Measurements from ENCODE around the gene LATS2.

The LATS2 gene

GRCh38 chr13:21060338-21061028 lies 903 bp downstream of the LATS2 start:
- peaks cover 0 to 5% (median 0%) of the 10 kb centered on the region in 3 donors for H3K36me3 ChIP-seq
- peaks cover 0 to 58% (median 40%) of the 10 kb centered on the region in 4 donors for H3K4me1 ChIP-seq
- H3K9me3 ChIP-seq = no peaks in the 10 kb centered on the region
- peak; percentile 49 to 78 for DNase-seq
- no peak for TF ChIP-seq CTCF (IDR thresholded peaks at IDR 0.05)
- H3K27ac ChIP-seq = peak overlapping the region; percentile 97 to 100
- H3K27me3 ChIP-seq = no peaks in the 10 kb centered on the region
- intact Hi-C loops (cut with DNase I; ENCODE audit: low total_unique reads) = loop anchor here (5.0 to 10.0 kb wide), 3 partner anchors 43 to 116 kb away; partner anchors contain the start of genes MRPL57 and SKA3
- H3K4me3 ChIP-seq = peak overlapping the region; percentile 90 to 97

GRCh38 chr13:21059641-21060337 lies 1.6 kb downstream of the LATS2 start:
- no peak for DNase-seq
- Histone ChIP-seq H3K4me1 (peaks cover 0 to 59% (median 44%) of the 10 kb centered on the region in 4 donors), H3K9me3 (no peaks in the 10 kb centered on the region), H3K36me3 (peaks cover 0 to 5% (median 0%) of the 10 kb centered on the region in 3 donors), H3K4me3 (peak overlapping the region; percentile 90 to 97), H3K27ac (peak overlapping the region; percentile 97 to 100), H3K27me3 (no peaks in the 10 kb centered on the region)
- no peak for TF ChIP-seq CTCF (IDR thresholded peaks at IDR 0.05)
- intact Hi-C loops (cut with DNase I; ENCODE audit: low total_unique reads) = loop anchor here (5.0 to 10.0 kb wide), 3 partner anchors 42 to 115 kb away; partner anchors contain the start of genes MRPL57 and SKA3

- Histone ChIP-seq H3K27ac (peak overlapping the region in 1 of 2 donors; percentile 7), H3K4me3 (no peak overlapping the region)
- TF ChIP-seq CTCF (IDR thresholded peaks at IDR 0.05) = no peak
These were observed 3.0 kb downstream of the LATS2 start for GRCh38 chr13:21058361-21058760.

GRCh38 chr13:21055511-21056045 lies 5.8 kb downstream of the LATS2 start:
- Histone ChIP-seq H3K36me3 (no peaks in the 10 kb centered on the region), H3K4me3 (no peak overlapping the region), H3K9me3 (no peaks in the 10 kb centered on the region), H3K4me1 (peaks cover 0 to 95% (median 53%) of the 10 kb centered on the region in 4 donors), H3K27me3 (no peaks in the 10 kb centered on the region), H3K27ac (peak overlapping the region in 1 of 2 donors; percentile 6)
- DNase-seq = no peak
- TF ChIP-seq CTCF (IDR thresholded peaks at IDR 0.05) = no peak
- intact Hi-C loops (cut with DNase I; ENCODE audit: low total_unique reads) = no loop called here

More at GRCh38 chr13:21058361-21058760, 3.0 kb downstream of the LATS2 start:
- peaks cover 0 to 5% (median 0%) of the 10 kb centered on the region in 3 donors for H3K36me3 ChIP-seq
- no peaks in the 10 kb centered on the region for H3K9me3 ChIP-seq
- H3K4me1 ChIP-seq = peaks cover 0 to 73% (median 52%) of the 10 kb centered on the region in 4 donors
- H3K27me3 ChIP-seq = no peaks in the 10 kb centered on the region
- no peak for DNase-seq
- intact Hi-C loops (cut with DNase I; ENCODE audit: low total_unique reads) = no loop called here

GRCh38 chr13:21055016-21055415 lies 6.4 kb downstream of the LATS2 start:
- Histone ChIP-seq H3K36me3 (no peaks in the 10 kb centered on the region), H3K4me3 (no peak overlapping the region), H3K27me3 (no peaks in the 10 kb centered on the region), H3K9me3 (no peaks in the 10 kb centered on the region), H3K4me1 (peaks cover 0 to 100% (median 53%) of the 10 kb centered on the region in 4 donors), H3K27ac (peak overlapping the region in 1 of 2 donors; percentile 33)
- DNase-seq = no peak
- TF ChIP-seq CTCF (IDR thresholded peaks at IDR 0.05) = no peak
- intact Hi-C loops (cut with DNase I; ENCODE audit: low total_unique reads) = no loop called here
